HL-60 (cell line): ENCODE data around the gene HCK.
A peak's percentile ranks its signal among the peaks of the same experiment; 100 is the strongest.

Experiments
- DNase-seq, 2 experiments: peaks; one replicate each; pipeline ENCODE4 v3.0.0-alpha.2; 2010 to 2020; ENCODE audit warnings: low read depth in 1 of 2, low spot score in 1 of 2
- H3K27ac ChIP-seq: fragments of 250-450 bp; sonication (Bioruptor Pico); replicated peaks from 2 replicates; pipeline ENCODE4 v1.5.1; 2020; ENCODE audit warnings: mild to moderate bottlenecking, moderate library complexity
- H3K27me3 ChIP-seq: fragments of 250-450 bp; sonication (Bioruptor Pico); 2 replicates; pipeline ENCODE4 v1.5.1; 2021; ENCODE audit warnings: mild to moderate bottlenecking, moderate library complexity; ENCODE audit not compliant: insufficient read depth, poor library complexity, severe bottlenecking
- H3K4me3 ChIP-seq: replicated peaks from 2 replicates; pipeline ENCODE4 v1.5.1; 2011; ENCODE audit warnings: mild to moderate bottlenecking, control low read depth, low read length; ENCODE audit not compliant: insufficient read depth
- CTCF ChIP-seq: IDR thresholded peaks from one replicate; pipeline ENCODE4 v1.5.1; 2011; ENCODE audit warnings: low read length, control low read depth, inconsistent platforms; ENCODE audit not compliant: insufficient read depth
- GABPA ChIP-seq: IDR thresholded peaks from 2 replicates; pipeline ENCODE4 v1.6.1; 2012; ENCODE audit warnings: low read depth
- POLR2AphosphoS5 ChIP-seq: IDR thresholded peaks from 2 replicates; pipeline ENCODE4 v1.6.1; 2012; ENCODE audit warnings: low read depth
- REST ChIP-seq: IDR thresholded peaks from 2 replicates; pipeline ENCODE4 v1.6.1; 2012; ENCODE audit warnings: low read depth; ENCODE audit not compliant: insufficient replicate concordance
- SPI1 ChIP-seq: IDR thresholded peaks from 2 replicates; pipeline ENCODE4 v1.6.1; 2012; ENCODE audit warnings: low read depth, mild to moderate bottlenecking, borderline replicate concordance

The HCK gene

DNA sequence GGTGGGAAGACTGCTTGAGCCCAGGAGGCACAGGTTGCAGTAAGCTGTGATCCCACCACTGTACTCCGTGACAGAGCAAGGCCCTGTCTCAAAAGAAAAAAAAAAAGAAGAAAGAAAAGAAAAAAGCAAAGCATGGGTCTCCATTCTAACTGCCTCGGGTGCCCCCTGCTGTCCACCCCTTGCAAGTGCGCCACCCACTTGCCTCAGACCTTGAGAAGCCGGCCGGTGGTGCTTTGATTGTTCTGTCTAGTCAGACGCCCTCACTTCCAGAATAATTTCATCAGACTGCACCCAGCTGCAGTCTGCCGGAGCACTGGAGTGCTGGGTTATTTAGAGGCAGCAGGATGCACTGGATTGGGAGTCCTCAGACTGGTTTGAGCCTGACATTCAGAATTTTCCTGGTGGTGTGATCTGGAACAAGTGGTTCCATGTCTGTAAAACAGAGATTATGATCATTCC lies 39.9 kb downstream of the HCK start:
- TF ChIP-seq CTCF, result peak; percentile 83
- TF ChIP-seq POLR2AphosphoS5, result no peak
- no peak for TF ChIP-seq SPI1
- TF ChIP-seq REST, result no peak
- H3K27ac ChIP-seq, result no peak overlapping the region
- no peaks in the 10 kb centered on the region for H3K27me3 ChIP-seq

DNA sequence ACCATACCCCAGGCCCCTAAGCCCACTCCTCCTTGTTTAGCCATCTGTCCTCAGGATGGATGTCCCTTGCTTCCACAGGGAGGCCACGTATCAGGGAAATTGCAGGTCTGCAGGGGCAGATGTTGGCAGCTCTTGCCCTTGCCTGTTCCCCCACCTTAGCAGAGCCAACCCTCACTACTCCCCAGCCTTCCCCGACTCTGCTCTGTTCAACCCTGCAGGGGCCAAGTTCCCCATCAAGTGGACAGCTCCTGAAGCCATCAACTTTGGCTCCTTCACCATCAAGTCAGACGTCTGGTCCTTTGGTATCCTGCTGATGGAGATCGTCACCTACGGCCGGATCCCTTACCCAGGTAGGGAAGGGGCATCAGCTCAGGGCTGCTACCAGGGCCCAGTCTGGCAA lies 46.7 kb downstream of the HCK start:
- H3K4me3 ChIP-seq, result no peak overlapping the region
- TF ChIP-seq REST (no peak), SPI1 (no peak), CTCF (no peak), POLR2AphosphoS5 (no peak), GABPA (no peak)
- DNase-seq, result no peak
- H3K27me3 ChIP-seq, result no peaks in the 10 kb centered on the region
- no peak overlapping the region for H3K27ac ChIP-seq

More for the DNA sequence above, 39.9 kb downstream of the HCK start:
- peak; percentile 49 to 81 for DNase-seq
- no peak overlapping the region for H3K4me3 ChIP-seq

DNA sequence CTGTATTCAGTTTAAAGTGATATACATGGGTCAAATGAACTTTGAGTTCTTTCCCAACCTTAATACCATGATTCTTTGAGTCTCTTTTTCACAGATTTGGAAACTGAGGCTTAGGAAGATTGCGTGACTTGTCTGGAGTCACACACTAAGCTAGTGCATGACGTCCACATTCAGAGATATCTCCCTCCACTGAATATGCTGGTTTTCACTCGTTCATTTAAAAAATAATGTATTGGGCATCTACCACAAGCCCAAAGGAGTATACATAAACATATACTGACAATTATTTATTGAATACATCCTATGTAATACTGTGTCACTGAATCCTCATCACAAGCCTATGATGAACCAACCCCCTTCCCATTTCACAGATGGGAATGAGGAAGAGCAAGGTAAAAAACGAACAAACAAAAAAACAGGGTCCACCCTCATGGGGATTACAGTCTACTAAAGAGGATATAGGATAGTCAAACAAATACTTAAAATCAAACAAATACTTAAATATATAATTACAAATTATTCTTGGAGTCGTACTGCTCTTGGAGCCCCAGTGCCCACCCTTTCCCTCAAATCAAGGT lies 56.9 kb downstream of the HCK start:
- no peaks in the 10 kb centered on the region for H3K27me3 ChIP-seq
- no peak for DNase-seq
- peak overlapping the region; percentile 100 for H3K27ac ChIP-seq
- no peak overlapping the region for H3K4me3 ChIP-seq
- TF ChIP-seq CTCF, result no peak
- no peak for TF ChIP-seq SPI1
- no peak for TF ChIP-seq GABPA
